CD4-positive, alpha-beta T cell treated with Interleukin-4 for 4 hours (primary cell): ENCODE data around the gene TBC1D2.

ENCODE experiments used
- DNase-seq: peaks from one replicate; pipeline ENCODE4 v3.0.0-alpha.2; 2020

The TBC1D2 gene

DNA sequence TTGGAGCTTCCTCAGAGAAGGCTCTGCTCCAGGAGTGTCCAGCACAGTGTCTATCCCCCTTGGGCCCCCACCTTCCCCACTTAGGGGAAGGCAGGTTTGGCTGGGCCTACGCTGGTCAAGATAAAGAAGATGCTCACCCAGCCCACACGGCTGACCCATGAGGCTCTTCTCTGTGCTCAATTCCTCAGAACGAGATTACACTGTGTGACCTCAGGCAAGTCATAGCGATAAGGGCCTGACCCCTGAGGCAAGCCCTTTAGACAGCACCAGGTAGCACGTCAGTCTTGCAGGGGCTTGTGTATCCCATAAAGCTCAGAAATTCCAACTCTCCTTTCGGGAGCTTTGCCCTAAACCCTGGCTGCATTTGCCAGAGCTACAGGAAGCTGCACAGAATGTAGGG is 95.7 kb downstream of the TBC1D2 start:
- DNase-seq, result no peak

DNA sequence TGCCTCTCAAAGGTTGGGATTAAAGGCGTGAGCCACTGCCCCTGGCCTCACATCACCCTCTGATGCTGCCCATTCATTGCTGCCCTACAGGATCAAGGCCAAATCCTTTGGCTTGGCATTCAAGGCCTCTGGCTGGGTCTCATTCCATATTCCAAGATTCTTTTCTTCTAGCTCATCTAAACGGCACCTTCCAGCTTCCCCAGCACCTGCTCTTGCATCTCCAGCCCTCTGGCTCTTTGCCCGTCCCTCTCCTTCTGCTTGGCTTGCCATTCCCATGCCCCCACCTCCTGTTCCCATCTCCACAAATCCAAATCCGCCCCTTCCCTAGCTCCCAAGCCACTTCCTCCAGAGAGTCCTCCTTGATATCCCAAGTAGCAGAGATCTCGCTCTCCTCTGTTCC is 96.1 kb downstream of the TBC1D2 start:
- no peak for DNase-seq

DNA sequence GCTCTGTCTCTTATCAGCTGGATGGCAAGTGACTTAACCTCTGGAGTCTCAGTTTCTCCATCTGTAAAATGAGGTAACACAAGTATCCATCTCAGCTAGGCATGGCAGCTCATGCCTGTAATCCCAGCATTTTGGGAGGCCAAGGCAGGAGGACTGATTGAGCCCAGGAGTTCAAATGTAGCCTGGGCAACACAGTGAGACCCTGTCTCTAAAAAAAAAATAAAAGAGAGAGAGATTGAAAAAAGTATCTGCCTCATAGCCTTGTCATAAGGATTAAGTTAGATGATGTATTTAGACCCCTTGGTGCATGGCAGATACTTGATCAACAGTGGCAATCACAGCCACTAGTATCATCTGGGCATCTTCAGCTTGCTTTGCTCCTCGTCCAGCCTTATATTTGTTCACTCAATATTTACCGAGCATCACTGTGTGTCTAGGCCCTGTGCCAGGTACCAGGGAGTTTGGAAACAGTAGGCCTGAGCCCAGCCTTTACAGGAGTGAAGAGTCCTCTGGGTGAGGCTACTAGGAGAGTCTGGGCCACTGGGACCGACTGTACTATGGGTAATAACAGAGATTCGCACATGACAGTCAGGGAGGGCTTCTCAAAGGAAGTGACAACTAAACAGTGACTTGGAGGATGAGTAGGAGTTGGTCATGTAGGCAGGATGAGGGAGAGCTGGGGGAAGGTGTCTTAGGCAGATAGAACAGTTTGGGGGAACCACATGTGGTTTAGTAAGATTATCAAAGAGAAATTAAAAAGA is 97.2 kb downstream of the TBC1D2 start:
- DNase-seq, result no peak

DNA sequence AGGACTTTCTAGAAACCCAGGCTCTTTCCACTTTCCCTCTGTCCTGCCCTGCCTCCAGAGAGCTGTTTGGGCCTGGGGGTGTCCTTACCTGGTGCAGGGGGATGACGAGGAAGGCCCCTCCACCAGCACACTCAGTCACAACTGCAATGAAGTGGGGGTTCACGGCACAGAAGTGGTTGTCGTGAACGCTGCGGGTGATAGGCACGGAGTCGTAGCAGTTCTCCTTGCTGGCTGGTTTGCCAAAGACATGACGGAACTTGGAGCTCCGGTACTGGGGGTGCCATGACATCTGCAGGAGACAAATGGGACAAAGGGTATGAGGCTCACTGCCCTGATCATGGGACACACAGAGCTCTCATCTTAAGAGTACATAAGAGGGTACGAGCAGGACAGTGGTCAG is 98.1 kb downstream of the TBC1D2 start:
- DNase-seq, result no peak

DNA sequence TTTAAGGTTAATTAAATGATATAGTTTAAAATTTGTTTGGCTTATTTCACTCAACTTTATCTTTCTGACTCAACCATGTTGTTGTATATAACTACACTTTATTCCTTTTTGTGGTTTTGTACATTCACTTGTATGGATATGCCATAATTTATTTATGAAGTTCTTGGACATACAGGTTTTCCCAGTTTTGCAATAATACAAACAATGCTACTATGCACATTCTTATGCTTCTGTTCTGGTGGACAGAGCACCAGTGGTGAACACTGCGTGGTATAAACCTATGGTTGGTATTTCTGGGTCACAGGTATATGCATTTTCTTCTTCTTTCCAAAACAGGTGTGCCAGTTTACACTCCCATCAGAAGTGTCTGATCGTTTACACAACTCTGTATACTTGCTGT is 100.8 kb downstream of the TBC1D2 start:
- DNase-seq, result no peak

DNA sequence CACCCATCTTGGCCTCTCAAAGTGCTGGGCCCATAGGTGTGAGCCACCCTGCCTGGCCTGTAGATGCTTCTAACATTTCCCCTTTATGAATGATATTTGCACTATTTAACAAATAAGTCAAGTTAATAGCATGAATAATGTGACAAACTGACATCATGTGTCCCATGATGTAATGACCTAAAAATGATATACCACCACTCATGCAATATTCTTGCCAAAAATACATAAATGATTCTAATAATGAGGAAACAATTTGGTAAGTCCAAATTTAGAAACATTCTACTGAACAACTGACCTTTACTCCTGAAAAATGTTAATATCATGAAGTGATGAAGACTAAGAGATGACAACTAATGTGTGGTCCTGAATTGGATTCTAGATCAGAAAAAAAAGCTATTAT is 102.9 kb downstream of the TBC1D2 start:
- no peak for DNase-seq

DNA sequence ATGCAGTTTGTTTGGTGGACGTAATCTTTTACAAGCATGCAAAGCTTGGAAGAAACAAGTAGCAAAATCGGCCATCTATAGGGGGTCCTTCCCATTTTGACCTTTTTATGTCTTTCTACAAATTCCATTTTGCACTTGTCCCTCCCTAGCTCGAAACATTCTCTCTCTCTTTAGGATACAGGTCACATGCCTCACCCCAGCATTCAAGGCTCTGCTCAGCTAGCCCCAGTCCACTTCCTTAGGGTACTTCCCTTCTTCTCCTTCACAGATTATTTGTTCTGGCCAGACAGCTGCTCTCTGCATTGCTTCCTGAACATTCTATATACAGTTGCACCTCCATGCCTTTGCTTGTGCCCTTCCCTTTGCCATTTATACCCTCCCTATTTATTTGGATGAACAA is 104.7 kb downstream of the TBC1D2 start:
- no peak for DNase-seq

DNA sequence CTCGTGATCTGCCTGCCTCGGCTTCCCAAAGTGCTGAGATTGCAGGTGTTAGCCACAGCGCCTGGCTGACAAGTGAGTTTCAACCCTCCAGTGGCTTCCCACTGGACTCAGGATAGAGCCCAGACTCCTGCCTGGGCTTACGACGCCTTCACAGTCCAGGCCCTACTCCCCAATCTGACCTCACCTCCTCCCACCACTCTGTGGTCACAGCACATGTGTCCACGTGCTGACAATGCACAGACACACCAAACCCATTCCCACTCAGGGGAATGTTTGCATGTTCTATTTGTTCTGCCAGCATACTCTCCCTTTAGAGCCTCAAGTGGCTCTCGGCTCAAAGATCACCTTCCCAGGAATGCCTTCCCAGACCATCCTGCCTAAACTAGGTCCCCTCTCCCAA is 105.3 kb downstream of the TBC1D2 start:
- no peak for DNase-seq

DNA sequence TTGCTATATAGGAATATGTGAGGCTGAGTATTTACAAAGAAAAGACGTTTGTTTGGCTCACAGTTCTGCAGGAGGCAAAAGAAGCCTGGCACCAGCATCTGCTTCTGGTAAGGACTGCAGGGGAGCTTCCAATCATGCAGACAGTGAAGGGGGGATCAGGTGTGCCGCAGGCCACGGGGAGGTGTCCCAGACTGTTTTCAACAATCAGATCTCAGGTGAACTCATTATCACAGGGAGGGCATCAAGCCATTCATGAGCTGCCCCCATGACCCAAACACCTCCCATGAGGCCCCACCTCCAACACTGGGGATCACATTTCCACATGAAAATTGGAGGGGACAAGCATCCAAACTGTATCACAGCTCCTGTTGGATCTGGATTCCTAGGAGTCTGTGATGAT is 106.0 kb downstream of the TBC1D2 start:
- DNase-seq, result no peak
